PC-3 (cell line): ENCODE results near the gene SYT1. TPM values are rescaled to one million over a fixed set of nuclear protein-coding genes. Genes with fewer than 3 reads are reported as not detected.

Experiments
- ATAC-seq: fragments of 200-7000 bp; cut with Tn5 transposase; 2 replicates; pipeline ENCODE4 v1.9.1; 2020; ENCODE audit warnings: mild to moderate bottlenecking, moderate library complexity
- BruUV-seq: library from RNA; stranded (reverse); fragments of 400-500 nt; replicated peaks from 2 replicates; lab custom pipeline; 2021; lab: Mats Ljungman, UMichigan
- CTCF ChIA-PET: fragments of 300-600 bp; sonication (Branson Sonifier 250); formaldehyde crosslinking; loops from one replicate; lab custom pipeline; 2022; ENCODE audit warnings: antibody characterized with exemption; lab: Charles Lee
- POLR2A ChIA-PET: fragments of 300-600 bp; sonication (Branson Sonifier 250); formaldehyde crosslinking; loops from one replicate; lab custom pipeline; 2022; ENCODE audit warnings: antibody characterized with exemption; ENCODE audit not compliant: unreplicated experiment; lab: Charles Lee
- DNase-seq: peaks from one replicate; pipeline ENCODE4 v3.0.0-alpha.2; 2015
- H2AFZ ChIP-seq: fragments of 300-600 bp; sonication (generic); 2 replicates; pipeline ENCODE4 v1.6.0; 2016; ENCODE audit warnings: antibody characterized with exemption, low read length
- H3F3A ChIP-seq: fragments of 300-600 bp; sonication (generic); one replicate; pipeline ENCODE4 v1.6.0; 2017; ENCODE audit warnings: antibody characterized with exemption, low read length, control low read depth, mild to moderate bottlenecking; ENCODE audit not compliant: unreplicated experiment
- H3K27ac ChIP-seq: fragments of 300-600 bp; sonication (generic); 2 replicates; pipeline ENCODE4 v1.5.1; 2016; ENCODE audit warnings: mild to moderate bottlenecking, low read length
- H3K27me3 ChIP-seq: fragments of 300-600 bp; sonication (generic); 2 replicates; pipeline ENCODE4 v1.6.1; 2016; ENCODE audit warnings: low read length, mixed read lengths
- H3K36me3 ChIP-seq: fragments of 300-600 bp; sonication (generic); 2 replicates; pipeline ENCODE4 v1.6.1; 2016; ENCODE audit warnings: low read depth, mixed run types, low read length, mixed read lengths
- H3K4me1 ChIP-seq: fragments of 300-600 bp; sonication (generic); 2 replicates; pipeline ENCODE4 v1.5.1; 2016; ENCODE audit warnings: low read length; ENCODE audit not compliant: insufficient read depth
- H3K4me2 ChIP-seq: fragments of 300-600 bp; sonication (generic); 2 replicates; pipeline ENCODE4 v1.6.0; 2016; ENCODE audit warnings: low read length
- H3K4me3 ChIP-seq: fragments of 300-600 bp; sonication (generic); 2 replicates; pipeline ENCODE4 v1.5.1; 2016; ENCODE audit warnings: mild to moderate bottlenecking, low read length, mixed read lengths
- H3K79me2 ChIP-seq: fragments of 300-600 bp; sonication (generic); 2 replicates; pipeline ENCODE4 v1.6.1; 2017; ENCODE audit warnings: low read length, mixed read lengths
- H3K9ac ChIP-seq: fragments of 300-600 bp; sonication (generic); 2 replicates; pipeline ENCODE4 v1.6.0; 2016; ENCODE audit warnings: mild to moderate bottlenecking, low read length
- H3K9me2 ChIP-seq: fragments of 300-600 bp; sonication (generic); replicated peaks from 2 replicates; pipeline ENCODE4 v1.6.1; 2016; ENCODE audit warnings: mixed run types, low read length, mixed read lengths
- H3K9me3 ChIP-seq: fragments of 300-600 bp; sonication (generic); 2 replicates; pipeline ENCODE4 v1.6.1; 2016; ENCODE audit warnings: low read length, mixed read lengths
- H4K20me1 ChIP-seq: fragments of 300-600 bp; sonication (generic); 2 replicates; pipeline ENCODE4 v1.6.1; 2016; ENCODE audit warnings: low read length, mixed read lengths
- EZH2 ChIP-seq: fragments of 300-600 bp; sonication (generic); IDR thresholded peaks from one replicate; pipeline ENCODE4 v1.6.1; 2017; ENCODE audit warnings: antibody characterized with exemption, mild to moderate bottlenecking, low read length; ENCODE audit not compliant: unreplicated experiment
- EZH2phosphoT487 ChIP-seq: fragments of 300-600 bp; sonication (generic); IDR thresholded peaks from 2 replicates; pipeline ENCODE4 v1.6.1; 2018; ENCODE audit warnings: mild to moderate bottlenecking, antibody characterized with exemption, low read length, borderline replicate concordance
- intact Hi-C: fragments of 100-400 bp; cut with micrococcal nuclease; formaldehyde crosslinking; loops from 2 replicates; pipeline ENCODE4 v1.9.0; 2023
- total RNA-seq: library from RNA; depleted of rRNA; stranded (reverse); fragments of >200 nt; gene quantifications from 2 replicates; pipeline ENCODE4 v1.2.3, GENCODE V29; 2014
- TF ChIP-seq, protein P1 (sequence below): fragments of 300-600 bp; sonication (generic); conservative IDR thresholded peaks from 2 replicates; pipeline ENCODE4 v1.5.1; 2017; ENCODE audit warnings: antibody characterized with exemption, low read depth, mild to moderate bottlenecking, low read length

Gene SYT1
- total RNA-seq, 1 experiment from 2014 or later: 0.51 TPM

DNA sequence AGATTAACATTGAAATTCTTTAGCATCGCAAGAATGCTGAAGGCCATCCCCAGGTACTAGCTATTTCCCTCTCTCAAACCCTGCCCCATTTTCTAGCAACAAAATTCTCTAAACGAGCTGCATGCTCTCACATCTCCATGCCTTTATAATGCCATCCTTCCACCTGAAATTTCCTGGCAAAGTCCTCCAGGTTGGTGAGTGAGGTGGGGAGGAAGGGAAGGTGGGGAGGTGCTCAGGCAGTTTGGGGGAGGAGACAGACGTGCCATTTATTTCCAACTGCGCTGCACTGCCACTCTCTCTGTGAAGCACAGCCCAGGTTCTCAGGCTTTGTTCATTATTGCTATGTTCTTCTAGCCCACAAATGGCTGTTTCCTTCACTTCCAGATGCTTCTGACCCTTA, 617.7 kb downstream of the SYT1 start:
- DNase-seq: no peak
- H2AFZ ChIP-seq: no peak overlapping the region
- H3K9ac ChIP-seq: no peak overlapping the region
- ChIA-PET CTCF (no interaction called here), POLR2A (no interaction called here)
- H3F3A ChIP-seq: no peaks in the 10 kb centered on the region
- no peak overlapping the region for H3K4me2 ChIP-seq
- H3K27ac ChIP-seq: no peak overlapping the region
- H3K36me3 ChIP-seq: no peaks in the 10 kb centered on the region
- H3K27me3 ChIP-seq: no peaks in the 10 kb centered on the region
- no TSS peak for BruUV-seq
- no peaks in the 10 kb centered on the region for H4K20me1 ChIP-seq
- intact Hi-C loops: no loop called here
- no peak overlapping the region for H3K4me3 ChIP-seq
- no peaks in the 10 kb centered on the region for H3K9me3 ChIP-seq
- TF ChIP-seq, protein P1, sequence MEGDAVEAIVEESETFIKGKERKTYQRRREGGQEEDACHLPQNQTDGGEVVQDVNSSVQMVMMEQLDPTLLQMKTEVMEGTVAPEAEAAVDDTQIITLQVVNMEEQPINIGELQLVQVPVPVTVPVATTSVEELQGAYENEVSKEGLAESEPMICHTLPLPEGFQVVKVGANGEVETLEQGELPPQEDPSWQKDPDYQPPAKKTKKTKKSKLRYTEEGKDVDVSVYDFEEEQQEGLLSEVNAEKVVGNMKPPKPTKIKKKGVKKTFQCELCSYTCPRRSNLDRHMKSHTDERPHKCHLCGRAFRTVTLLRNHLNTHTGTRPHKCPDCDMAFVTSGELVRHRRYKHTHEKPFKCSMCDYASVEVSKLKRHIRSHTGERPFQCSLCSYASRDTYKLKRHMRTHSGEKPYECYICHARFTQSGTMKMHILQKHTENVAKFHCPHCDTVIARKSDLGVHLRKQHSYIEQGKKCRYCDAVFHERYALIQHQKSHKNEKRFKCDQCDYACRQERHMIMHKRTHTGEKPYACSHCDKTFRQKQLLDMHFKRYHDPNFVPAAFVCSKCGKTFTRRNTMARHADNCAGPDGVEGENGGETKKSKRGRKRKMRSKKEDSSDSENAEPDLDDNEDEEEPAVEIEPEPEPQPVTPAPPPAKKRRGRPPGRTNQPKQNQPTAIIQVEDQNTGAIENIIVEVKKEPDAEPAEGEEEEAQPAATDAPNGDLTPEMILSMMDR: no peak
- TF ChIP-seq EZH2 (no peak), EZH2phosphoT487 (no peak)
- H3K4me1 ChIP-seq: no peaks in the 10 kb centered on the region
- H3K9me2 ChIP-seq: no peaks in the 10 kb centered on the region
- no peak for ATAC-seq
- H3K79me2 ChIP-seq: no peaks in the 10 kb centered on the region

DNA sequence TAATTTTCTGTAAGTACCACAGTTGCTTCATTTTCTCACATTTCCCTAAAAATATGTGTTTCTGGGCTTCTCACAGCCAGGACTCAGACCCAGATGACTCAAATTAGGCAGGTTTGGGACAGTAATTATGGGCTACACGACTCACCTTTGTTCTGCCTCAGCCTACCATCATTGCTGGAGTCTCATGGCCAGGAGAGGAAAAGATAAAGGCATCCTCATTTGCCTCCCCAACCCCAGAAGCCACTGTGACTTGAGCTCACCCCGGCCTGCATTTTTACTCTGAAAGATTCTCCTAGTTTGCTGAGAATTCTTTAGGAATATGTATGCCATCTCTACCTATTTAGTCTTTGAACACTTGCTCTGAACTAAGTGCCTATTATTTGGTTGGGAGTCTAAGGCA, 618.3 kb downstream of the SYT1 start:
- BruUV-seq: no TSS peak
- H3K27ac ChIP-seq: no peak overlapping the region
- DNase-seq: no peak
- H4K20me1 ChIP-seq: no peaks in the 10 kb centered on the region
- TF ChIP-seq EZH2phosphoT487 (no peak), EZH2 (no peak)
- TF ChIP-seq, protein P1: no peak
- intact Hi-C loops: no loop called here
- no peaks in the 10 kb centered on the region for H3K9me2 ChIP-seq
- no peaks in the 10 kb centered on the region for H3K9me3 ChIP-seq
- no peaks in the 10 kb centered on the region for H3K27me3 ChIP-seq
- ATAC-seq: no peak
- no peak overlapping the region for H3K4me2 ChIP-seq
- H3K36me3 ChIP-seq: no peaks in the 10 kb centered on the region
- POLR2A ChIA-PET: no interaction called here
- H3K4me3 ChIP-seq: no peak overlapping the region
- H3F3A ChIP-seq: no peaks in the 10 kb centered on the region
- H2AFZ ChIP-seq: no peak overlapping the region
- no peak overlapping the region for H3K9ac ChIP-seq
- no peaks in the 10 kb centered on the region for H3K79me2 ChIP-seq
- CTCF ChIA-PET: no interaction called here
- H3K4me1 ChIP-seq: no peaks in the 10 kb centered on the region

DNA sequence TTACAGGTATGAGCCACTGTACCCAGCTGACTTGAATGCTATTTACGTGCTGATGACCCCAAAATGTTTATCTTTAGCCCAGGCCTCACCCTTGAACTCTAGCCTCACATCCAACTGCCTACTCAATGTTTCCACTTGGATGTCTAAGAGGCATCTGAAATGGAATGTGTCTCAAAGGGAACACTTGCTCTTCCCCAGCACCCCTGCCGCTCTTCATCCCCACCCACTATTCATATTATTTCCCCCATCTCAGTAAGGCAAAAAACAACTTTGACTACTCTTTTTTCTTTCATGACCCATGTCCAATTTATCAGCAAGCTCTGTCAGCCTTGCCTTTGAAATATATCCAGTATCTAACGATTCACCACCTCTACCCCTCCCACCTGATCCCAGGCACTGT, 621.6 kb downstream of the SYT1 start:
- H3K27me3 ChIP-seq: no peaks in the 10 kb centered on the region
- H3K4me3 ChIP-seq: no peak overlapping the region
- ATAC-seq: no peak
- BruUV-seq: no TSS peak
- intact Hi-C loops: no loop called here
- no peaks in the 10 kb centered on the region for H3K79me2 ChIP-seq
- ChIA-PET POLR2A (no interaction called here), CTCF (no interaction called here)
- H3K4me1 ChIP-seq: no peaks in the 10 kb centered on the region
- no peak for DNase-seq
- no peak overlapping the region for H3K9ac ChIP-seq
- TF ChIP-seq EZH2 (no peak), EZH2phosphoT487 (no peak)
- TF ChIP-seq, protein P1: no peak
- H4K20me1 ChIP-seq: no peaks in the 10 kb centered on the region
- no peaks in the 10 kb centered on the region for H3K9me2 ChIP-seq
- no peaks in the 10 kb centered on the region for H3K36me3 ChIP-seq
- no peak overlapping the region for H3K4me2 ChIP-seq
- H3K27ac ChIP-seq: no peak overlapping the region
- no peaks in the 10 kb centered on the region for H3K9me3 ChIP-seq
- no peak overlapping the region for H2AFZ ChIP-seq
- no peaks in the 10 kb centered on the region for H3F3A ChIP-seq
